BLaER1 treated with 17β-estradiol and CSF1 and Interleukin-3, amounts not matched to agents 10 nM and 100 nM (cell line): ENCODE data around the gene CYP4B1.
A peak's percentile ranks its signal among the peaks of the same experiment; 100 is the strongest.

Experiments used
- H3K27ac ChIP-seq, 11 experiments: shearing (Covaris generic); formaldehyde crosslinking; 2 replicates each; pipeline ENCODE4 v1.8.1; 2022
- H3K27me3 ChIP-seq, 11 experiments: shearing (Covaris generic); formaldehyde crosslinking; 2 replicates each; pipeline ENCODE4 v1.8.1; 2022
- H3K36me3 ChIP-seq, 11 experiments: shearing (Covaris generic); formaldehyde crosslinking; 2 replicates each; pipeline ENCODE4 v1.8.1; 2022
- H3K4me1 ChIP-seq, 10 experiments: shearing (Covaris generic); formaldehyde crosslinking; 2 replicates each; pipeline ENCODE4 v1.8.1; 2022
- H3K4me2 ChIP-seq, 11 experiments: shearing (Covaris generic); formaldehyde crosslinking; 2 replicates each; pipeline ENCODE4 v1.8.1; 2022
- H3K4me3 ChIP-seq, 10 experiments: shearing (Covaris generic); formaldehyde crosslinking; 2 replicates each; pipeline ENCODE4 v1.8.1; 2022
- H3K9ac ChIP-seq, 11 experiments: shearing (Covaris generic); formaldehyde crosslinking; 2 replicates each; pipeline ENCODE4 v1.8.1; 2022
- H3K9me3 ChIP-seq, 11 experiments: shearing (Covaris generic); formaldehyde crosslinking; replicated peaks in 1 of 11; 2 replicates each; pipeline ENCODE4 v1.8.1; 2022
- H4K20me1 ChIP-seq, 11 experiments: shearing (Covaris generic); formaldehyde crosslinking; 2 replicates each; pipeline ENCODE4 v1.8.1; 2022
- Cebpa-rat ChIP-seq, 11 experiments: shearing (Covaris generic); IDR thresholded peaks; 2 replicates each; pipeline ENCODE4 v1.8.1; 2022

CYP4B1 gene

GRCh38 chr1:46811053-46811452 lies 12.2 kb downstream of the CYP4B1 start:
- H3K9ac ChIP-seq: no peak overlapping the region
- no peaks in the 10 kb centered on the region for H3K27me3 ChIP-seq
- no peak overlapping the region for H3K27ac ChIP-seq
- H3K4me3 ChIP-seq: no peak overlapping the region
- H3K4me2 ChIP-seq: no peak overlapping the region; a peak in 2 of 22 replicates
- no peak for TF ChIP-seq Cebpa-rat (IDR thresholded peaks at IDR 0.05)
- H3K9me3 ChIP-seq: peaks cover 5 to 15% (median 9%) of the 10 kb centered on the region in 11 experiments; a peak in 17 of 22 replicates
- H4K20me1 ChIP-seq: no peaks in the 10 kb centered on the region
- no peaks in the 10 kb centered on the region for H3K36me3 ChIP-seq
- H3K4me1 ChIP-seq: peaks cover 9 to 35% (median 30%) of the 10 kb centered on the region in 10 experiments; a peak in 19 of 20 replicates

- no peak for TF ChIP-seq Cebpa-rat (IDR thresholded peaks at IDR 0.05)
- Histone ChIP-seq H3K9me3 (peaks cover 5 to 15% (median 9%) of the 10 kb centered on the region in 11 experiments; a peak in 17 of 22 replicates), H4K20me1 (no peaks in the 10 kb centered on the region), H3K36me3 (no peaks in the 10 kb centered on the region), H3K4me2 (peak overlapping the region in 9 of 11 experiments; percentile 12 to 77 (median 65); a peak in 17 of 22 replicates), H3K4me1 (peaks cover 0 to 23% (median 19%) of the 10 kb centered on the region in 10 experiments; a peak in 15 of 20 replicates), H3K4me3 (no peak overlapping the region), H3K27ac (peak overlapping the region in 1 of 11 experiments; percentile 38; a peak in 1 of 22 replicates), H3K27me3 (no peaks in the 10 kb centered on the region), H3K9ac (peak overlapping the region in 1 of 11 experiments; percentile 10; a peak in 1 of 22 replicates)
Observed at GRCh38 chr1:46812065-46812963, 13.5 kb downstream of the CYP4B1 start.

- Histone ChIP-seq H3K9me3 (peaks cover 5 to 11% (median 9%) of the 10 kb centered on the region in 11 experiments; a peak in 16 of 22 replicates), H3K27me3 (no peaks in the 10 kb centered on the region), H3K4me2 (peak overlapping the region in 5 of 11 experiments; percentile 65 to 77 (median 67); a peak in 7 of 22 replicates), H3K4me1 (peaks cover 0 to 22% (median 18%) of the 10 kb centered on the region in 10 experiments; a peak in 15 of 20 replicates), H3K27ac (no peak overlapping the region; a peak in 1 of 22 replicates), H4K20me1 (no peaks in the 10 kb centered on the region), H3K9ac (no peak overlapping the region), H3K4me3 (no peak overlapping the region), H3K36me3 (no peaks in the 10 kb centered on the region)
- no peak for TF ChIP-seq Cebpa-rat (IDR thresholded peaks at IDR 0.05)
Observed at GRCh38 chr1:46812996-46813857, 14.4 kb downstream of the CYP4B1 start.

- no peak overlapping the region for H3K27ac ChIP-seq
- H4K20me1 ChIP-seq: no peaks in the 10 kb centered on the region
- H3K4me1 ChIP-seq: peaks cover 0 to 22% (median 18%) of the 10 kb centered on the region in 10 experiments; a peak in 15 of 20 replicates
- peaks cover 5 to 11% (median 9%) of the 10 kb centered on the region in 11 experiments; a peak in 16 of 22 replicates for H3K9me3 ChIP-seq
- no peaks in the 10 kb centered on the region for H3K27me3 ChIP-seq
- H3K36me3 ChIP-seq: no peaks in the 10 kb centered on the region
- no peak overlapping the region for H3K4me3 ChIP-seq
- TF ChIP-seq Cebpa-rat (IDR thresholded peaks at IDR 0.05): no peak
- no peak overlapping the region for H3K9ac ChIP-seq
- H3K4me2 ChIP-seq: no peak overlapping the region
Observed at GRCh38 chr1:46813858-46814396, 15.1 kb downstream of the CYP4B1 start.

- H3K27me3 ChIP-seq: no peaks in the 10 kb centered on the region
- no peak overlapping the region for H3K4me3 ChIP-seq
- H3K9ac ChIP-seq: no peak overlapping the region
- H3K27ac ChIP-seq: no peak overlapping the region
- H3K4me1 ChIP-seq: peaks cover 0 to 22% (median 18%) of the 10 kb centered on the region in 10 experiments; a peak in 15 of 20 replicates
- no peak for TF ChIP-seq Cebpa-rat (IDR thresholded peaks at IDR 0.05)
- H4K20me1 ChIP-seq: no peaks in the 10 kb centered on the region
- no peaks in the 10 kb centered on the region for H3K36me3 ChIP-seq
- H3K9me3 ChIP-seq: peaks cover 0 to under 1% (median 0%) of the 10 kb centered on the region in 11 experiments; a peak in 2 of 22 replicates
- no peak overlapping the region for H3K4me2 ChIP-seq
Observed at GRCh38 chr1:46815133-46815532, 16.3 kb downstream of the CYP4B1 start.

GRCh38 chr1:46816930-46817329 lies 18.1 kb downstream of the CYP4B1 start:
- peaks cover 0 to 7% (median 0%) of the 10 kb centered on the region in 11 experiments; a peak in 3 of 22 replicates for H3K9me3 ChIP-seq
- TF ChIP-seq Cebpa-rat (IDR thresholded peaks at IDR 0.05): no peak
- no peaks in the 10 kb centered on the region for H3K36me3 ChIP-seq
- H3K4me1 ChIP-seq: peaks cover 0 to 12% (median 11%) of the 10 kb centered on the region in 10 experiments; a peak in 16 of 20 replicates
- no peak overlapping the region for H3K4me3 ChIP-seq
- no peak overlapping the region for H3K27ac ChIP-seq
- H3K4me2 ChIP-seq: no peak overlapping the region
- H4K20me1 ChIP-seq: no peaks in the 10 kb centered on the region
- no peaks in the 10 kb centered on the region for H3K27me3 ChIP-seq
- H3K9ac ChIP-seq: no peak overlapping the region

- Histone ChIP-seq H3K27me3 (no peaks in the 10 kb centered on the region), H3K4me1 (peaks cover 0 to 10% (median 7%) of the 10 kb centered on the region in 10 experiments; a peak in 15 of 20 replicates), H3K36me3 (no peaks in the 10 kb centered on the region), H3K9me3 (peaks cover 0 to 7% (median 0%) of the 10 kb centered on the region in 11 experiments; a peak in 3 of 22 replicates), H3K4me3 (no peak overlapping the region), H3K4me2 (no peak overlapping the region), H3K9ac (no peak overlapping the region), H3K27ac (no peak overlapping the region), H4K20me1 (no peaks in the 10 kb centered on the region)
- no peak for TF ChIP-seq Cebpa-rat (IDR thresholded peaks at IDR 0.05)
Observed at GRCh38 chr1:46817814-46818213, 19.0 kb downstream of the CYP4B1 start.

GRCh38 chr1:46818591-46818990 lies 19.7 kb downstream of the CYP4B1 start:
- Histone ChIP-seq H3K27me3 (no peaks in the 10 kb centered on the region), H3K27ac (no peak overlapping the region), H3K36me3 (no peaks in the 10 kb centered on the region), H3K4me1 (peaks cover 0 to 11% (median 9%) of the 10 kb centered on the region in 10 experiments; a peak in 15 of 20 replicates), H3K4me3 (no peak overlapping the region), H4K20me1 (no peaks in the 10 kb centered on the region), H3K9me3 (peaks cover 0 to 7% (median 0%) of the 10 kb centered on the region in 11 experiments; a peak in 3 of 22 replicates), H3K9ac (no peak overlapping the region), H3K4me2 (no peak overlapping the region)
- TF ChIP-seq Cebpa-rat (IDR thresholded peaks at IDR 0.05): no peak
